Vagina (tissue), 2 donors: Measurements from ENCODE around the gene ZSCAN2. TPM values are rescaled to one million over a fixed set of nuclear protein-coding genes. Genes with fewer than 3 reads are reported as not detected.

Source experiments
- DNase-seq, 2 donors: peaks; one replicate each; pipeline ENCODE4 v3.0.0-alpha.2; 2017; ENCODE audit errors: extremely low spot score in 2 of 2
- H3K27ac ChIP-seq: fragments of 200-600 bp; sonication (generic); one replicate; pipeline ENCODE4 v1.5.1; 2019
- H3K27me3 ChIP-seq: fragments of 200-600 bp; sonication (generic); one replicate; pipeline ENCODE4 v1.5.1; 2019
- H3K36me3 ChIP-seq, 2 donors: fragments of 200-600 bp; sonication (generic); one replicate each; pipeline ENCODE4 v1.5.1; 2017 to 2019
- H3K4me1 ChIP-seq: fragments of 200-600 bp; sonication (generic); one replicate; pipeline ENCODE4 v1.5.1; 2019
- H3K4me3 ChIP-seq, 2 donors: fragments of 200-600 bp; sonication (generic); 1 replicate in 1 of 2; 2 replicates in 1 of 2; pipeline ENCODE4 v1.5.1; 2016 to 2019
- H3K9me3 ChIP-seq: fragments of 200-600 bp; sonication (generic); one replicate; pipeline ENCODE4 v1.5.1; 2019
- POLR2A ChIP-seq, 2 donors: fragments of 450-650 bp; IDR thresholded peaks; one replicate each; pipeline ENCODE4 v1.6.1; 2017; ENCODE audit warnings: antibody characterized with exemption in 2 of 2, mild to moderate bottlenecking in 2 of 2, moderate library complexity in 2 of 2
- POLR2AphosphoS5 ChIP-seq, 2 donors: sonication (generic); formaldehyde crosslinking; IDR thresholded peaks; one replicate each; pipeline ENCODE4 v1.9.0; 2017; ENCODE audit warnings: antibody characterized with exemption in 2 of 2, mild to moderate bottlenecking in 2 of 2, low read depth in 1 of 2; ENCODE audit not compliant: insufficient read depth in 1 of 2
- intact Hi-C: fragments of 100-400 bp; cut with DNase I; formaldehyde crosslinking; loops from one replicate; pipeline ENCODE4 v1.15.1; 2023
- total RNA-seq: library from RNA; depleted of rRNA; stranded (reverse); fragments of >200 nt; gene quantifications from one replicate; pipeline ENCODE4 v1.2.3, GENCODE V29; 2016
- TF ChIP-seq, protein P1 (sequence below), 3 experiments: fragments of 450-650 bp in 2 of 3; fragments of 200-600 bp in 1 of 3; sonication (generic) in 1 of 3; IDR thresholded peaks; one replicate each; pipeline ENCODE4 v1.5.1; 2017 to 2019; ENCODE audit warnings: antibody characterized with exemption in 3 of 3, mild to moderate bottlenecking in 2 of 3, moderate library complexity in 2 of 3

Gene ZSCAN2
- total RNA-seq, 1 donor from 2014 or later, result 7.9 TPM

DNA sequence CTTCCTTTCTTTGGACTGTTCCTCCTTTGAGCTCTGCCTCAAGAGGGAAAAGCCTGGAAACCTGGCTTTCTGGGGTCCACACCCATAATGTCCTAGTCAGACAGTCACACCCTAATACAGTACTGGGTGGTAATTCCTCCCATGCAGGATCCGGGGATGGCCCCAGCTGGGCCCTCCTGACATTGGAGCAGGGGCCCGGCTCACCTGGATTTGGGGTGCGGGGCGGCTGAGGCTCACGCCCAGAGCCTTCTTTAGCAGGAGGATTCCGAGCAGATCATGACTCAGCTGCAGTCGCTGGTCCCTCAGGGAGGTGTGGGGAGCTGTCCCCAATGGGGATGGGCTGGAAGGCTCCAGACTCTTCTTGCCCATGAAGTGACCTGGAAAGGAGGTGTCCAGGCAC lies 56.2 kb downstream of the ZSCAN2 start:
- H3K27me3 ChIP-seq, result no peaks in the 10 kb centered on the region
- no peaks in the 10 kb centered on the region for H3K9me3 ChIP-seq
- DNase-seq, result no peak
- peaks cover 0 to 4% of the 10 kb centered on the region in 2 donors for H3K36me3 ChIP-seq
- intact Hi-C loops, result loop anchor here (5.0 to 10.0 kb wide), 3 partner anchors 60 to 268 kb away; partner anchors contain the start of genes SEC11A and ZNF592
- peaks cover 37% of the 10 kb centered on the region for H3K4me1 ChIP-seq
- TF ChIP-seq POLR2AphosphoS5 (IDR thresholded peaks at IDR 0.05; ENCODE audit: insufficient read depth in 1 of 2, low read depth in 1 of 2), result no peak
- no peak for TF ChIP-seq POLR2A (IDR thresholded peaks at IDR 0.05)
- TF ChIP-seq, protein P1, sequence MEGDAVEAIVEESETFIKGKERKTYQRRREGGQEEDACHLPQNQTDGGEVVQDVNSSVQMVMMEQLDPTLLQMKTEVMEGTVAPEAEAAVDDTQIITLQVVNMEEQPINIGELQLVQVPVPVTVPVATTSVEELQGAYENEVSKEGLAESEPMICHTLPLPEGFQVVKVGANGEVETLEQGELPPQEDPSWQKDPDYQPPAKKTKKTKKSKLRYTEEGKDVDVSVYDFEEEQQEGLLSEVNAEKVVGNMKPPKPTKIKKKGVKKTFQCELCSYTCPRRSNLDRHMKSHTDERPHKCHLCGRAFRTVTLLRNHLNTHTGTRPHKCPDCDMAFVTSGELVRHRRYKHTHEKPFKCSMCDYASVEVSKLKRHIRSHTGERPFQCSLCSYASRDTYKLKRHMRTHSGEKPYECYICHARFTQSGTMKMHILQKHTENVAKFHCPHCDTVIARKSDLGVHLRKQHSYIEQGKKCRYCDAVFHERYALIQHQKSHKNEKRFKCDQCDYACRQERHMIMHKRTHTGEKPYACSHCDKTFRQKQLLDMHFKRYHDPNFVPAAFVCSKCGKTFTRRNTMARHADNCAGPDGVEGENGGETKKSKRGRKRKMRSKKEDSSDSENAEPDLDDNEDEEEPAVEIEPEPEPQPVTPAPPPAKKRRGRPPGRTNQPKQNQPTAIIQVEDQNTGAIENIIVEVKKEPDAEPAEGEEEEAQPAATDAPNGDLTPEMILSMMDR (IDR thresholded peaks at IDR 0.05), result no peak
- H3K27ac ChIP-seq, result no peak overlapping the region
- no peak overlapping the region for H3K4me3 ChIP-seq

DNA sequence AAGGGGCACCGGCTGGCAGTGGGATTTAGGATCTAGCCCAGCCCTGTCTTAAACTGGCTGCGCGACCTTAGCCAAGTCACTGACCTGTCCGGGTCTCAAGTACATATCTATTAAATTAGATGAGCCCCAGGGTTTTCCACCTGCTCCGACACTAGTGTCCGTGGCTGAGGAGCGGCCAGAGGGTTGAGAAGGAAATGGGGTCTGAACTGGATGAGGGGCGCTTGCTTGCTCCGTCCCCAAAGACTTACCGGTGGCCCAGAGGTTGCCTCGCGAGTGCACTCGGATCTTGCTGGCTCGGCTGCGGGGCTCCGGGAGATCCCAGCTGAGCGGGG lies 56.9 kb downstream of the ZSCAN2 start:
- Histone ChIP-seq H3K36me3 (no peaks in the 10 kb centered on the region), H3K27me3 (no peaks in the 10 kb centered on the region), H3K4me1 (peaks cover 29% of the 10 kb centered on the region), H3K4me3 (peak overlapping the region; percentile 60 to 62), H3K9me3 (no peaks in the 10 kb centered on the region), H3K27ac (peak overlapping the region; percentile 88)
- no peak for DNase-seq
- TF ChIP-seq POLR2AphosphoS5 (IDR thresholded peaks at IDR 0.05; ENCODE audit: insufficient read depth in 1 of 2, low read depth in 1 of 2) (no peak), POLR2A (IDR thresholded peaks at IDR 0.05) (no peak)
- TF ChIP-seq, protein P1 (IDR thresholded peaks at IDR 0.05), result no peak
- intact Hi-C loops, result loop anchor here (5.0 to 10.0 kb wide), 3 partner anchors 60 to 267 kb away; partner anchors contain the start of genes SEC11A and ZNF592

DNA sequence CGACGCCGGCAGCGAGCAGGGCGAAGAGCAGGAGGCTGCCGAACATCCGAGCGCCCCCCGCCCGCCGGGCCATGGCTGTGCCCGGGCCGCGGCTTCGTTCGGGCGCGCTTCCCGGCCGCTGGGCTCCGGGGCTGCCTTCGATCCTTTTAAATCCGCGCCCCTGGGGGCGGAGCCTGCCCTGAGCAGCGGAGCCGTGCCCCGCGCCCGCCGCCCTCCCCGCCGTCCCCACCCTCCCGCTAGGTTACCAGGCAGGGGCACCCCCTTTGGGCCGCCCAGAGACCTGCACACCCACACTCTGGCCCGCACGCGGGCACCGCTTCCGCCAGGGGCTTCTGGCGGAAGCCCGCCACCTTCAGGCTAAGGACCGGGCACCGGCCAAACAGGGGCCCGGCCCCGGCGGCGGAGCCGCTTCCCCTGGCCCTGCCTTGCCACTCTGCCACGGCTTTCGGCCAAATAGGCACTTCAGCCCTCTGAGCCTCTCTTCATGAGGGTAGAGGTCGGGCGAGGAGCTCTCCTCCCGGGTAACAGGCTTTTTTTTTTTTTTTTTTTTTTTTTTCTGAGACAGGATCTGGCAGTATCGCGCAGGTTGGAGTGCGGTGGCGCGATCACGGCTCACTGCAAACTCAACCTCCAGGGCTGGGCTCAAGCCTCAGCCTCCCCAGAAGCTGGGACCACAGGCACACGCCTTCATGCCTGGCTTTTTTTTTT lies 57.4 kb downstream of the ZSCAN2 start, which contains the start of gene NMB:
Gene NMB, minus strand, starts transcription at position 120 of the 708 bp plus-strand sequence. Its CDS starts 47 bp downstream, at position 73.
- TF ChIP-seq POLR2A (IDR thresholded peaks at IDR 0.05) (no peak), POLR2AphosphoS5 (IDR thresholded peaks at IDR 0.05; ENCODE audit: insufficient read depth in 1 of 2, low read depth in 1 of 2) (peak in 1 of 2 donors; percentile 9)
- TF ChIP-seq, protein P1 (IDR thresholded peaks at IDR 0.05), result peak; percentile 22 to 58 (median 35)
- H3K4me1 ChIP-seq, result peaks cover 24% of the 10 kb centered on the region
- intact Hi-C loops, result loop anchor here (5.0 to 10.0 kb wide), 3 partner anchors 59 to 267 kb away; partner anchors contain the start of genes SEC11A and ZNF592
- DNase-seq, result no peak
- H3K4me3 ChIP-seq, result peak within 1 kb of the TSS; percentile 60 to 62
- H3K27me3 ChIP-seq, result no peaks in the 10 kb centered on the region
- no peaks in the 10 kb centered on the region for H3K36me3 ChIP-seq
- H3K27ac ChIP-seq, result peak within 1 kb of the TSS; percentile 88
- no peaks in the 10 kb centered on the region for H3K9me3 ChIP-seq

DNA sequence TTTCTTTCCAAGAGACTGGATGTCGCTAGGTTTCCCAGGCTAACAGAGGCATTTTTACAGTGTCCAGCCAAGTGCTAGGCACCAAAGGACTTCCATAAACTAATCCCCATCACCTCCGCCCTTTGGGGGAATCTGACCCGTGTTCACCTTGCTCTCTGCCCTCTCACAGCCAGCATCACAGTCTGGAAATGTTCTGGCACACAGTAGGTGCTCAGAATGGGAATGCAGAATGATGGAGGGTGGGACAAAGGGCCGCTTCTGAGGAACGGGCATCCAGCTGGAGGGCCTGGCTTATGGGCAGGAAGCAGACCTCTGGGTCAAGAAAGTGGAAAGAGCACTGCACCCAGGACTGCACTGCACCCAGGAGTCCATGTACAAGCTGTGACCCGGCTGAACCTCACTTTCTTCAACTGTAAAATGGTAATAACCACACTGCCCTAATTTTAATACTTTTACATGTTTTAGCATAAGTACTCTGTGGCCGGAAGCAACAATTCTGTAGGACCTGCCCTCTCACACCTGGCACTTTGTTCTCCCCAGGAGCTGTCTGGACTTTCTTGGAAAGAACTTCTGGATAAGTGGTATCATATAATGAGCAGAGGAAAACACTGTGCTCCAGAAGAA lies 58.1 kb downstream of the ZSCAN2 start:
- Histone ChIP-seq H3K4me3 (peak overlapping the region in 1 of 2 donors; percentile 60), H3K27me3 (no peaks in the 10 kb centered on the region), H3K27ac (peak overlapping the region; percentile 88), H3K9me3 (no peaks in the 10 kb centered on the region), H3K4me1 (peaks cover 18% of the 10 kb centered on the region), H3K36me3 (no peaks in the 10 kb centered on the region)
- intact Hi-C loops, result loop anchor here (5.0 to 10.0 kb wide), 3 partner anchors 58 to 266 kb away; partner anchors contain the start of genes SEC11A and ZNF592
- no peak for DNase-seq
- TF ChIP-seq POLR2A (IDR thresholded peaks at IDR 0.05) (no peak), POLR2AphosphoS5 (IDR thresholded peaks at IDR 0.05; ENCODE audit: insufficient read depth in 1 of 2, low read depth in 1 of 2) (no peak)
- TF ChIP-seq, protein P1 (IDR thresholded peaks at IDR 0.05), result no peak
